GM13976 (cell line): ENCODE measurements around the gene TRABD.

Experiments
- DNase-seq: peaks from one replicate; pipeline ENCODE4 v3.0.0; 2012; ENCODE audit warnings: low spot score
- in situ Hi-C: fragments of 300-500 bp; cut with MboI; formaldehyde crosslinking; loops from one replicate; pipeline ENCODE4 v1.12.0; 2022; ENCODE audit warnings: low sequenced_read_pairs, mixed read lengths, inconsistent platforms; ENCODE audit not compliant: unreplicated experiment
- TF ChIP-seq, protein P1 (sequence below): IDR thresholded peaks from 2 replicates; pipeline ENCODE4 v1.5.1; 2012; ENCODE audit warnings: borderline replicate concordance, mild to moderate bottlenecking; ENCODE audit not compliant: insufficient read depth; ENCODE audit errors: extremely low read depth, missing control alignments, control extremely low read depth

Gene TRABD

DNA sequence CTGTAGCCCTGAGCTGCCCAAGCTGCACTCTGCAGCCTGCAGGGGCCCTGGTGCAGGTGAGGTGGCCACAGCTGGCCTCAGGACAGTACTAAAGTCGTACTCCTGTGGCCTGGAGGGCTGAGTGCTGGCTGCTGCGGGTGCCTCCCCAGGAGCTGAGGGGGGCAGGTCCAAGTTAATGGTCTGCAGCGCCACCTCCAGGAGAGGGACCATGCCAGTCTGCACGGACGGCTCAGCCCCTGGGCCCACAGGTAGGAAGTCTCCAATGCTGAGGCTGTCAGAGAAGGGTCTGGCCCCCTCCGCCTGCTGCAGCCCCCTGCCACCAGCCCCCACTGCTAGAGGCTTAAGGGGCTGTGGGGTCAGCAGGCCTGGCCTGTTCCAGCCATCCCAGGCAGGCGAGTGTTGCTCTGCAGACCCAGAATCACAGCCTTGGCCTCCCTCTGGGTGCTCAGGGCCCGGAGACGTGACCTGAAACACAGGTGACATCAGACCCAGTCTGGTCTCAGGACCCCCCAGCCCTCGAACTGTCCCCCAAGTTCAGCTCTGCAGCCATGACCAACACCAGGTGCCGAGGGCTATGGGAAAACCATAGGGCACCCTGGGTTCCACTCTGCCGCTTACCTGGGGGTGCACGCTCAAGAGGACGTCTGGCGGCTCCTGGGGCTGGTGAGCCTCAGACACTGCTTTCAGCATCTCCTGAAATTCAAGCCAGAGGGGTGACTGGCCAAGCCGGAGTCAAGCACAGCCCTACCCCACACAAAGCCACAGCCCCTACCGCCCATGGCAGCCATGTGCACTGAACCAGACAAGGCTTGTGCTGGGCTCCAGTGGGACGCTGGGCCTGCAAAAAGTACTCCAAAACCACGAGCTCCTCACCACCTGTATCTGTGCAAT is 35.9 kb downstream of the TRABD start:
- TF ChIP-seq, protein P1, sequence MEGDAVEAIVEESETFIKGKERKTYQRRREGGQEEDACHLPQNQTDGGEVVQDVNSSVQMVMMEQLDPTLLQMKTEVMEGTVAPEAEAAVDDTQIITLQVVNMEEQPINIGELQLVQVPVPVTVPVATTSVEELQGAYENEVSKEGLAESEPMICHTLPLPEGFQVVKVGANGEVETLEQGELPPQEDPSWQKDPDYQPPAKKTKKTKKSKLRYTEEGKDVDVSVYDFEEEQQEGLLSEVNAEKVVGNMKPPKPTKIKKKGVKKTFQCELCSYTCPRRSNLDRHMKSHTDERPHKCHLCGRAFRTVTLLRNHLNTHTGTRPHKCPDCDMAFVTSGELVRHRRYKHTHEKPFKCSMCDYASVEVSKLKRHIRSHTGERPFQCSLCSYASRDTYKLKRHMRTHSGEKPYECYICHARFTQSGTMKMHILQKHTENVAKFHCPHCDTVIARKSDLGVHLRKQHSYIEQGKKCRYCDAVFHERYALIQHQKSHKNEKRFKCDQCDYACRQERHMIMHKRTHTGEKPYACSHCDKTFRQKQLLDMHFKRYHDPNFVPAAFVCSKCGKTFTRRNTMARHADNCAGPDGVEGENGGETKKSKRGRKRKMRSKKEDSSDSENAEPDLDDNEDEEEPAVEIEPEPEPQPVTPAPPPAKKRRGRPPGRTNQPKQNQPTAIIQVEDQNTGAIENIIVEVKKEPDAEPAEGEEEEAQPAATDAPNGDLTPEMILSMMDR: no peak
- DNase-seq: no peak
- in situ Hi-C loops: no loop called here

DNA sequence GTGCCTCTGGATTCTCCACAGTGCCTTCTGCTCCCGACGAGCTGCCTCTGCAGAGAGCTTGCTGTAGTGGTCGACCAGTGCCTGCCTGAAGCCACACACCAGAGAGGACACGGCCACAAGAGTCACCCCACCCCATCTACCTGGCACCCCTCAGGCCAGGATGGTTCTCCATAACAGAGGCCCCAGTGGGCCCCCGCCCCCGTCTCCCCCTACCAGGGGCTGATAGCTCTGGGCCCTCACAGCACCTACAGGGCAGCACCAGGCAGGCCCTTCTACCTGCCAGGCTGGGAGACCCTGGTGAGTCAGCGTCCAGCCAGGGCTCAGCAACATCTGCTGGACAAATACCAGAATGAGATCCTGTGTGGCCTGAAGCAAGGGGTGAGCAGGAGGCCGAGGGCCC is 36.8 kb downstream of the TRABD start:
- TF ChIP-seq, protein P1: no peak
- in situ Hi-C loops: no loop called here
- no peak for DNase-seq

DNA sequence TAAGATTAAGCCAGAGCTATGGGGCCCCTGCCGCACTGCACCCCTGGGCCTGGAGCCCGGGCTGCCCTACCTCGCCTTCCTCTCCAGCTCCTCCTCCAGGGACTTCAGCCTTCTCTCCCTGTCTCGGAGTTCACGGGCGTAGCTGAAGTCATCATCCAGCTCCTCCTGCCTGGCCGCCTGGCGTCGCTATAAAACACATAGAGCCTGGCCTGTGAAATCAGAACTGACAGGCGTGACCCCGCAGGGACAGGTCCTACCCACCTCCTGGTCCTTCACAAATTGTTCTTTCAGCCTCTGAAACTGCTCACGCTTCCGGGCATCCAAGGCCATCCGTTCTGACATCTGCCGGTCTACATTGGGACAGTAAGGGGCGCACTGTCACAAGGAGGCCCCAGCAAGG is 38.4 kb downstream of the TRABD start:
- no peak for DNase-seq
- TF ChIP-seq, protein P1: no peak
- in situ Hi-C loops: no loop called here

DNA sequence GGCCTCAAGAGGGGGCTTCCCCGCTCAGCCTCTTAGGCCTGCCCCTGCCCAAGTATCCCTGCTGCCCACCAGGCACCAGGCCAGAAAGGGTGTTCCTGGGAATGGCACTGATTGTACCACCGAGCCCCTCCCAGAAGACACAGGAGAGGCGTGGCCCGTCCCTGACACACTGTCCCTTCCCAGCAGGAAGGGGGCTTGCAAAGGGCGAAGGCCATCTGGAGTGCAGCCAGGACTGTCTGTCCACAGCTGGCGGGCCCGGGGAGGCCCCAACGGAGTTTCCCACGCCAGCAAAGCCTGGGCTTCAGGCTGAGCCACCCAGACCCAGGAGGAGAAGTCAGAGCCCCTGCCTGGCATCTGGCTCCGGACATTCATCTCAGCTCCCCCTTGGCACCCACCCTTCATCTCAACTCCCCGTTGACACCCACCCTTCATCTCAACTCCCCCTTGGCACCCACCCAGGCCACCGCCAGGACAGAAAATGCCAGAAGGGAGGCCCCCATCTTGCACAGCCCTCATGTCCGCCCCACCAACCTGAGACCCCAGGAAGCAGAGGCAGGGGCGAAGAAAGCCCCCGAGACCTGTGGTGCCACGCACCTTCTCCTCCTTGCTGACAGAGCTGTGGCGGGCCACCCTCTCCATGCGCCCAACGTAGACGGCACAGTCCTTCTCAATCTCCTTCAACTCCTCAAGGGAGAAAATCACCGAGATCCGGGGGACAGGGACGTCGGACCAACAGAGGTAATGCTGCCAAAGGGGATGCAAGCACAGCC is 39.7 kb downstream of the TRABD start:
- no peak for DNase-seq
- in situ Hi-C loops: no loop called here
- TF ChIP-seq, protein P1: no peak

DNA sequence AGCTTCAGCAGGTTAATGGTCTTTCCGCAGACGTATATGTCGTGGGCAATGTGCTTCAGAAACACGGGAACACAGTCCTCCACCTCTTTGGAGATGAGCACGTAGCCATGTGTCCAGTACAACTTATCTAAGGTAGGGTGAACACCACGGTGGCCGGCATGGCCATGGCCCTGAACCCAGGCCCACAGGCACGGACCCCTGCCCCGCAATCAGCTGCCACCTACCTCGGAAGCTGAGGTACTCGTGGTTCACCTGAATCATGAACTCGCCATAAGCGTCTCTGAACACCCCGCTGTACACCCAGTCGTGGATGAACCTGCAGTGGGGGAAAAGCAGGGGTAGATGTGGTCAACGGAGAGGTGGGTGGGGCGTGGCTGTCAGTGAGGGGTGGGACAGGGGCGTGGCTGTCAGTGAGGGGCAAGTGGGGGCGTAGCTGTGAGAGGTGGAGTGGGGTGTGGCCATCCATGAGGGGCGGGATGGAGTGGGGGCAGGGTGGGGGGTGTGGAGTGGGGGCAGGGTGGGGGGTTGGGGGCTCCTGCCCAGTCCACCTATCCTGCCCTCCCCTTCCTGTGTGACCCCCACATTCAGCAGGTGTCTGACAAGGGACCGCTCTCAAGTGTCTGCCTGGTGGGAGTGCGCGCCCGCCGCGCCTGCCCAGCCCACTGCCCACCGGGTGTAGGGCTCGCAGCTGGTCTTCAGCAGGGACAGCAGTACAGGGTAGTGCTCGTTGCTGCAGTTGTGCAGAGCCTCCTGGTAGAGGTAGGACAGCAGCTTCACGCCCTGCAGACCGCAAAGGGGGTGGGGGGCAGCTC is 40.6 kb downstream of the TRABD start:
- TF ChIP-seq, protein P1: no peak
- in situ Hi-C loops: no loop called here
- DNase-seq: no peak

DNA sequence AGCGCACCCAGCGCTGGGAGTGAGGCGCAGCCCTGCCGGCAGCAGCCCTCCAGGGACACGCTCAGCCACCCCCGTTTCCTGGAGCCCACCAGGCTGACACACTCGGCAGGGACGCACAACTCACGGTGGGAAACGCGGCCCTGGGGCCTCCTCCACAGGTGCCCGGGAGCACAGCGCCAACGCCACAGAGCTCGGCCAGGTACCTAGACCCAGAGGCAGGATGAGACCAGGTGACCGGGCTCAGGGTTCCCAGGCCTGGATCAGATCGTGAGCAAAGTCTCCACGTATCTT is 41.1 kb downstream of the TRABD start:
- no peak for DNase-seq
- TF ChIP-seq, protein P1: no peak
- in situ Hi-C loops: no loop called here
